H1 (cell line): ENCODE measurements around the gene ITGB7. TPM values are rescaled to one million over a fixed set of nuclear protein-coding genes. Genes with fewer than 3 reads are reported as not detected.

Experiments
- CTCF ChIA-PET: fragments of 300-600 bp; sonication (Branson Sonifier 250); formaldehyde crosslinking; loops from one replicate; lab custom pipeline; 2021; ENCODE audit not compliant: partially characterized antibody; lab: Charles Lee
- POLR2A ChIA-PET: fragments of 300-600 bp; sonication (Branson Sonifier 250); formaldehyde crosslinking; loops from one replicate; lab custom pipeline; 2021; ENCODE audit warnings: inconsistent platforms; ENCODE audit not compliant: partially characterized antibody; lab: Charles Lee
- DNase-seq, 2 experiments: peaks; one replicate each; pipeline versions ENCODE4 v3.0.0 to v3.0.0-alpha.2; 2010 to 2022; ENCODE audit warnings: low spot score in 2 of 2, low read depth in 1 of 2, mixed read lengths in 1 of 2
- FAIRE-seq: peaks from 2 replicates; lab custom pipeline; 2011; peaks lifted over from hg19 to GRCh38; lab: Jason Lieb, UNC
- H2AFZ ChIP-seq: 2 replicates; pipeline ENCODE4 v1.8.1; 2012; ENCODE audit warnings: low read length, inconsistent platforms
- H2AK5ac ChIP-seq: 2 replicates; pipeline ENCODE4 v1.6.1; 2013; ENCODE audit warnings: low read depth, low read length
- H2BK120ac ChIP-seq: replicated peaks from 2 replicates; pipeline ENCODE3; 2013; ENCODE audit warnings: low read depth, low read length, inconsistent platforms
- H2BK12ac ChIP-seq: 2 replicates; pipeline ENCODE4 v1.6.1; 2013; ENCODE audit warnings: low read depth, low read length
- H2BK15ac ChIP-seq: 2 replicates; pipeline ENCODE4 v1.6.1; 2013; ENCODE audit warnings: low read length
- H2BK20ac ChIP-seq: 2 replicates; pipeline ENCODE4 v1.6.1; 2013; ENCODE audit warnings: low read length
- H2BK5ac ChIP-seq: 2 replicates; pipeline ENCODE4 v1.6.1; 2013; ENCODE audit warnings: low read depth, low read length
- H3K14ac ChIP-seq: 2 replicates; pipeline ENCODE4 v1.6.1; 2013; ENCODE audit warnings: inconsistent platforms; ENCODE audit not compliant: insufficient read length
- H3K18ac ChIP-seq: 2 replicates; pipeline ENCODE4 v1.6.1; 2013; ENCODE audit warnings: low read length; ENCODE audit errors: extremely low read depth
- H3K23ac ChIP-seq: 2 replicates; pipeline ENCODE4 v1.6.1; 2013; ENCODE audit warnings: inconsistent platforms; ENCODE audit not compliant: insufficient read length
- H3K23me2 ChIP-seq: 2 replicates; pipeline ENCODE4 v1.6.1; 2013; ENCODE audit warnings: low read depth, low read length
- H3K27ac ChIP-seq: 2 replicates; pipeline ENCODE4 v1.6.1; 2011; ENCODE audit warnings: low read depth, low read length, inconsistent platforms
- H3K27me3 ChIP-seq, 4 experiments: replicated peaks in 1 of 4; 1 replicate in 1 of 4; 2 replicates in 3 of 4; pipeline versions ENCODE4 v1.6.1 to v1.8.1; 2011 to 2013; ENCODE audit warnings: low read length in 3 of 4, mild to moderate bottlenecking in 3 of 4, inconsistent platforms in 2 of 4, mixed read lengths in 2 of 4, moderate library complexity in 1 of 4; ENCODE audit not compliant: control insufficient read depth in 3 of 4, insufficient read depth in 3 of 4; ENCODE audit errors: extremely low read depth in 1 of 4
- H3K36me3 ChIP-seq, 4 experiments: 2 replicates each; pipeline versions ENCODE4 v1.6.1 to v1.8.1; 2011 to 2013; ENCODE audit warnings: mild to moderate bottlenecking in 4 of 4, low read length in 3 of 4, moderate library complexity in 2 of 4, control low read depth in 1 of 4, inconsistent platforms in 1 of 4; ENCODE audit not compliant: insufficient read depth in 4 of 4, control insufficient read depth in 2 of 4
- H3K4ac ChIP-seq: replicated peaks from 2 replicates; pipeline ENCODE3; 2013; ENCODE audit warnings: low read length, low read depth, mixed read lengths, inconsistent platforms; ENCODE audit not compliant: insufficient read length
- H3K4me1 ChIP-seq, 4 experiments: replicated peaks in 1 of 4; 1 replicate in 1 of 4; 2 replicates in 3 of 4; pipeline versions ENCODE4 v1.6.1 to v1.8.1; 2011 to 2013; ENCODE audit warnings: low read length in 3 of 4, inconsistent platforms in 2 of 4, mixed read lengths in 1 of 4; ENCODE audit not compliant: insufficient read depth in 4 of 4, control insufficient read depth in 3 of 4
- H3K4me2 ChIP-seq, 2 experiments: 2 replicates each; pipeline versions ENCODE4 v1.6.1 to v1.8.1; 2011 to 2013; ENCODE audit warnings: low read depth in 2 of 2, low read length in 2 of 2, control low read depth in 1 of 2, inconsistent platforms in 1 of 2, mild to moderate bottlenecking in 1 of 2; ENCODE audit not compliant: insufficient read depth in 1 of 2
- H3K4me3 ChIP-seq, 4 experiments: fragments of 200-600, 300-600 bp in 1 of 4; sonication (generic), shearing (Covaris generic), sonication (Bioruptor Twin) in 1 of 4; 2 replicates each; pipeline versions ENCODE4 v1.5.1 to v1.8.1; 2011 to 2016; ENCODE audit warnings: low read length in 4 of 4, low read depth in 3 of 4, control low read depth in 2 of 4, inconsistent platforms in 2 of 4, mild to moderate bottlenecking in 2 of 4, mixed read lengths in 1 of 4, moderate library complexity in 1 of 4; ENCODE audit not compliant: insufficient read depth in 2 of 4; ENCODE audit errors: extremely low read depth in 1 of 4
- H3K56ac ChIP-seq: replicated peaks from 2 replicates; pipeline ENCODE3; 2013; ENCODE audit warnings: low read depth, mild to moderate bottlenecking, mixed read lengths, low read length, inconsistent platforms; ENCODE audit not compliant: insufficient read length
- H3K79me1 ChIP-seq: 2 replicates; pipeline ENCODE4 v1.6.1; 2013; ENCODE audit warnings: low read depth, low read length, control low read depth
- H3K79me2 ChIP-seq, 2 experiments: 2 replicates each; pipeline versions ENCODE4 v1.6.1 to v1.8.1; 2012 to 2013; ENCODE audit warnings: low read length in 2 of 2, mild to moderate bottlenecking in 2 of 2, inconsistent platforms in 1 of 2; ENCODE audit not compliant: insufficient read depth in 2 of 2, control insufficient read depth in 1 of 2
- H3K9ac ChIP-seq, 4 experiments: replicated peaks in 1 of 4; 1 replicate in 1 of 4; 2 replicates in 3 of 4; pipeline versions ENCODE4 v1.6.1 to v1.8.1; 2011 to 2013; ENCODE audit warnings: low read depth in 3 of 4, low read length in 3 of 4, control low read depth in 2 of 4, mild to moderate bottlenecking in 2 of 4, moderate library complexity in 2 of 4, inconsistent platforms in 1 of 4; ENCODE audit errors: extremely low read depth in 1 of 4
- H3K9me3 ChIP-seq, 2 experiments: 2 replicates each; pipeline versions ENCODE4 v1.6.1 to v1.8.1; 2012 to 2013; ENCODE audit warnings: mild to moderate bottlenecking in 2 of 2, moderate library complexity in 2 of 2, control low read depth in 1 of 2, inconsistent platforms in 1 of 2, low read depth in 1 of 2, low read length in 1 of 2, mixed read lengths in 1 of 2; ENCODE audit not compliant: insufficient read depth in 2 of 2
- H4K20me1 ChIP-seq, 2 experiments: replicated peaks in 1 of 2; 2 replicates each; pipeline versions ENCODE3 to v1.8.1; 2011 to 2013; ENCODE audit warnings: inconsistent platforms in 2 of 2, low read length in 2 of 2, mild to moderate bottlenecking in 1 of 2; ENCODE audit not compliant: insufficient read depth in 2 of 2, control insufficient read depth in 1 of 2
- H4K5ac ChIP-seq: 2 replicates; pipeline ENCODE4 v1.6.1; 2013; ENCODE audit warnings: low read length, low read depth, mixed read lengths, inconsistent platforms; ENCODE audit not compliant: insufficient read length
- H4K8ac ChIP-seq: 2 replicates; pipeline ENCODE4 v1.8.0; 2013; ENCODE audit warnings: mild to moderate bottlenecking, moderate library complexity, low read length, inconsistent platforms; ENCODE audit not compliant: insufficient read depth; ENCODE audit errors: extremely low read depth
- H4K91ac ChIP-seq: replicated peaks from 2 replicates; pipeline ENCODE3; 2013; ENCODE audit warnings: low read length, mixed read lengths, inconsistent platforms; ENCODE audit not compliant: insufficient read length
- WGBS, 2 experiments: shearing (Covaris generic) in 1 of 2; methylation state at CpG; one replicate each; pipeline versions ENCODE4 v1.1.6 to v1.1.7; 2013 to 2015; ENCODE audit warnings: low lambda C conversion rate in 2 of 2, mixed read lengths in 2 of 2, inconsistent platforms in 1 of 2, low coverage in 1 of 2, missing lambda C conversion rate in 1 of 2; ENCODE audit not compliant: insufficient replicate concordance in 2 of 2, insufficient coverage in 1 of 2, insufficient read length in 1 of 2; ENCODE audit errors: extremely low coverage in 1 of 2, missing lambda C conversion rate in 1 of 2; 5-methylcytosine and 5-hydroxymethylcytosine counted together
- polyA plus RNA-seq, 7 experiments: library from polyadenylated mRNA; depleted of rRNA in 3 of 7; stranded (reverse) in 5 of 7; unstranded in 2 of 7; fragments of >200 nt in 5 of 7; fragments of 200-250 nt in 2 of 7; gene quantifications; 1 replicate in 5 of 7; 2 replicates in 1 of 7; 4 replicates in 1 of 7; pipeline versions ENCODE4 v1.2.1 to v1.2.3, GENCODE V29; 2011 to 2013; ENCODE audit warnings: missing spikeins in 2 of 7, mixed read lengths in 2 of 7
- total RNA-seq: library from RNA; stranded (reverse); fragmentation: NEBNext Ultra II Directional; extraction: Animal tissue kit (Norgen Biotek cat#: 25700); gene quantifications from 2 replicates; pipeline ENCODE4 v1.2.1, GENCODE V29; 2021

ITGB7 gene
- total and polyA plus RNA-seq, 2 of the 8 experiments (the other 6 are each of a cell fraction or from before 2014, with no cell fraction given) = 0.35 to 0.54 TPM

DNA sequence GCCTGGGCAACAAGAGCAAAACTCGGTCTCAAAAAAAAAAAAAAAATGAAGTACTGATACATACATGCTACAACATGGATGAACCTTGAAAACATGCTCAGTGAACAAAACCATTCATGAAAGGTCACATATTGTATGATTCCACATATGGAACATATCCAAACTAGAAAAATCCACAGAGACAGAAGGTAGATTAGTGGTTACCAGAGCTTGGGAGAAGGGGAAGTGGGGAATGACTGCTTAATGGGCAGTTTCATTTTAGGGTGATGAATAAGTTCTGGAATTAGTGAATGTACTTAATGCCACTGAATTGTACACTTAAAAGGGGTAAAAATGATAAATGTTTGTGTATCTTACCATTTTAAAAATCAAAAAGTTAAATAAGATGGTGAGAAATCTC lies 2.7 kb downstream of the ITGB7 start:
- no peak overlapping the region for H3K27ac ChIP-seq
- H2BK120ac ChIP-seq = no peak overlapping the region
- H3K14ac ChIP-seq = no peak overlapping the region
- H2BK20ac ChIP-seq = no peak overlapping the region
- DNase-seq = no peak
- no peak overlapping the region for H2BK15ac ChIP-seq
- no peaks in the 10 kb centered on the region; a peak in 3 of 7 replicates for H3K27me3 ChIP-seq
- H3K79me2 ChIP-seq = no peaks in the 10 kb centered on the region
- no peak overlapping the region for H4K91ac ChIP-seq
- H4K5ac ChIP-seq = no peak overlapping the region
- no peak overlapping the region for H3K18ac ChIP-seq
- peaks cover 5% of the 10 kb centered on the region; the same call in 1 of the 2 replicates for H3K23me2 ChIP-seq
- H3K36me3 ChIP-seq = no peaks in the 10 kb centered on the region
- ChIA-PET POLR2A (interaction anchor here (1.4 kb wide), 1 partner anchor 9 kb away, joined by 4 read pairs; no protein-coding TSS in a partner anchor), CTCF (interaction anchor here (1.1 to 22.3 kb wide), 6 partner anchors 9 to 86 kb away, joined by 4 to 573 read pairs (median 84); partner anchors contain the start of genes CSAD, MYG1, PFDN5 and RARG)
- H3K4ac ChIP-seq = no peak overlapping the region
- 64% methylated on average over 1 of the region's 1 CpG; no CpG with 5 or more reads in 1 of the 2 experiments for WGBS, 2 experiments
- no peak overlapping the region for H2BK12ac ChIP-seq
- no peak overlapping the region for H2BK5ac ChIP-seq
- no peak overlapping the region for H3K4me2 ChIP-seq
- no peak overlapping the region for H2AFZ ChIP-seq
- no peak for FAIRE-seq
- no peak overlapping the region for H3K9ac ChIP-seq
- no peaks in the 10 kb centered on the region for H3K9me3 ChIP-seq
- H3K79me1 ChIP-seq = no peaks in the 10 kb centered on the region
- no peak overlapping the region for H4K8ac ChIP-seq
- no peak overlapping the region for H3K4me3 ChIP-seq
- peaks cover 0 to 2% (median 0%) of the 10 kb centered on the region in 4 experiments; a peak in 1 of 7 replicates for H3K4me1 ChIP-seq
- H2AK5ac ChIP-seq = no peak overlapping the region
- no peak overlapping the region for H3K56ac ChIP-seq
- H3K23ac ChIP-seq = no peak overlapping the region
- no peaks in the 10 kb centered on the region for H4K20me1 ChIP-seq
